Stimulated activated naive B cell treated with anti-CD40 and anti-IgM and Interleukin-4, amounts not matched to agents 10 μg/mL and 1 μg/mL and 100 μg/mL, for 72 hours (primary cell): ENCODE data around the gene DDIT4.
"Not testable (repeated sequence)": the region's sequence is repeated elsewhere in the genome, so short reads cannot be mapped to it uniquely, and the experiment has no call there.

Experiments used
- ATAC-seq, 2 donors: fragments of 150-1000 bp; cut with Tn5 transposase; replicated peaks; 2 replicates each; pipeline ENCODE4 v1.10.0; 2021; ENCODE audit warnings: moderate library complexity in 1 of 2
- DNase-seq: peaks from one replicate; pipeline ENCODE4 v3.0.0; 2021
- H3K27ac Mint-ChIP-seq: one replicate; pipeline ENCODE4 v1.8.0; 2022; ENCODE audit warnings: mild to moderate bottlenecking, mixed read lengths
- H3K27me3 Mint-ChIP-seq, 2 donors: one replicate each; pipeline ENCODE4 v1.8.0; 2022; ENCODE audit warnings: mixed read lengths in 2 of 2
- H3K36me3 Mint-ChIP-seq, 2 donors: one replicate each; pipeline ENCODE4 v1.8.0; 2022; ENCODE audit warnings: mixed read lengths in 2 of 2, mild to moderate bottlenecking in 1 of 2
- H3K4me1 Mint-ChIP-seq, 2 donors: one replicate each; pipeline ENCODE4 v1.8.0; 2022; ENCODE audit warnings: mixed read lengths in 2 of 2, mild to moderate bottlenecking in 1 of 2
- H3K4me3 Mint-ChIP-seq, 2 donors: one replicate each; pipeline ENCODE4 v1.8.0; 2022; ENCODE audit warnings: mild to moderate bottlenecking in 2 of 2, mixed read lengths in 2 of 2, moderate library complexity in 1 of 2
- H3K9me3 Mint-ChIP-seq, 2 donors: one replicate each; pipeline ENCODE4 v1.8.0; 2022; ENCODE audit warnings: mixed read lengths in 2 of 2, mild to moderate bottlenecking in 1 of 2

The DDIT4 gene

DNA sequence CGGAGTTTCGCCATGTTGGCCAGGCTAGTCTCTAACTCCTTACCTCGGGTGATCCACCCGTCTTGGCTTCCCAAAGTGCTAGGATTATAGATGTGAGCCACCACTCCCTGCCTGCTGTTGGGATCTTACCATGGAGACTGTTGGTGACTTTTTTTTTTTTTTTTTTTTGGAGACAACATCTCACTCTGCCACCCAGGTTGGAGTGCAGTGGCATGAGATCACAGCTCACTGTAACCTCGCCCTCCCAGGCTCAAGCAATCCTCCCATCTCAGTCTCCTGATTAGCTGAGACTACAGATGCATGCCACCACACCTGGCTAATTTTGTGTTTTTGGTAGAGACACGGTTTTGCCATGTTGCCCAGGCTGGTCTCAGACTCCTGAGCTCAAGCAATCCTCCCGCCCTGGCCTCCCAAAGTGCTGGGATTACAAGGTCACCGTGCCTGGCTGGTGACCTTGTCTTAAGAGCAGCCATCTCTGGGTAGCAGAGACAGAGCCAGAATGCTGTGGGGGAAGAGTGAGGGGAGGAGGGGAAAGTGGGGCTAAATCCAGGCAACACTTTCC lies 32.0 kb upstream of the DDIT4 start:
- no peak for DNase-seq
- H3K9me3 Mint-ChIP-seq = no peaks in the 10 kb centered on the region
- no peaks in the 10 kb centered on the region for H3K27me3 Mint-ChIP-seq
- H3K36me3 Mint-ChIP-seq = peaks cover 5 to 9% of the 10 kb centered on the region in 2 donors
- no peak for ATAC-seq
- H3K27ac Mint-ChIP-seq = peak overlapping the region; percentile 91
- peaks cover 45 to 83% of the 10 kb centered on the region in 2 donors for H3K4me1 Mint-ChIP-seq
- H3K4me3 Mint-ChIP-seq = peak overlapping the region in 1 of 2 donors; percentile 39

DNA sequence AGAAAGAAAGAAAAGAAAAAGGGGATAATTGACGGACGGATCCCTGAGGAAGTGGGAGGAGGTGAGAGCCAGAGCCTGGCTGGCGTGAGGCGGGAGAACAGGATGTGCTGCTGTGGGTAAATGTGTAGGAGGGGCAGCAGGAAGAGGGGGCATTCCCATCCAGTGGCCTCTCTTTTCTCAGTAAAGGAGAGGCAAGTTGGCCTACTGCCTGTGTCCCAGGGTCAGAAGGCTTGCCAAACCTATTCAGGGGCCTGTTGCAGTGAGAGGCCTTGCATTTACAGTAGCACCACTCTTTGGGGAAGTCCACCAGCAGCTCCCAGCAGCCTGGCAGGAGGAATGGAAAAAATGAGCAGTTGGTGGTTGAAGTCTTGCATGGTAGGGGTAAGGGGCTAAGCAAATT lies 31.0 kb upstream of the DDIT4 start:
- Mint-ChIP-seq H3K36me3 (peaks cover 0 to 5% of the 10 kb centered on the region in 2 donors), H3K27ac (peak overlapping the region; percentile 84), H3K27me3 (no peaks in the 10 kb centered on the region), H3K4me1 (peaks cover 45 to 91% of the 10 kb centered on the region in 2 donors), H3K9me3 (no peaks in the 10 kb centered on the region), H3K4me3 (peak overlapping the region; percentile 2 to 32)
- peak; percentile 75 to 76 for ATAC-seq
- DNase-seq = peak; percentile 66

DNA sequence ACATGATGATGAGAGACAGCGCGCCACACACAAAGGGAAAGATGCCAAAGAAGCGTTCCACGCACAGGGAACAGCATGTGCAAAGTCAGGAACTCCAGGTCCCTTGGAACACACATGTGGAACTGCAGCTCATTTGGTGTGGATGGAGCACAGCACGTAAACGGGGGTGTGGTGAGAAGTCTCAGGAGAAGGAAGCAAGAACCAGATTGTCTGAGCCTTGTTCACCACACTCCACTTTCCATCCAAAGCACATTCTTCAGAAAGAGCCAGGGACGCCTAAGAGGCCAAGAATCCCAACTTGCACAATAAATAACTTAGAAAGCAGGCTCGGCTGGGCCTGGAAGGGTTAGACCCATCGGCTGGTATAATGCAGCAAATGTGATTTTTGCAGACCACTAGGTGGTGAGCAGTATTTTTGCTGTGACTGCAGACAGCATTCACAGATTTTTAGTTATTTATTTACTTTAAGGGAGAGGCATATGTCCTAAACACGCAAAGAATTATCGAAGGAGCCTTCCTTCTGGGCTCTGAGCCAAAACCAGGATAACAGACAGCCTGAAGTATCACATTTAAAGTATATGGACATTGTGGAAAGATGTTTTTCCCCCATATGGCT lies 29.8 kb upstream of the DDIT4 start:
- Mint-ChIP-seq H3K27me3 (no peaks in the 10 kb centered on the region), H3K27ac (peak overlapping the region; percentile 42), H3K4me3 (no peak overlapping the region), H3K9me3 (no peaks in the 10 kb centered on the region), H3K36me3 (peaks cover 0 to 5% of the 10 kb centered on the region in 2 donors), H3K4me1 (peaks cover 53 to 97% of the 10 kb centered on the region in 2 donors)
- ATAC-seq = no peak
- DNase-seq = no peak

DNA sequence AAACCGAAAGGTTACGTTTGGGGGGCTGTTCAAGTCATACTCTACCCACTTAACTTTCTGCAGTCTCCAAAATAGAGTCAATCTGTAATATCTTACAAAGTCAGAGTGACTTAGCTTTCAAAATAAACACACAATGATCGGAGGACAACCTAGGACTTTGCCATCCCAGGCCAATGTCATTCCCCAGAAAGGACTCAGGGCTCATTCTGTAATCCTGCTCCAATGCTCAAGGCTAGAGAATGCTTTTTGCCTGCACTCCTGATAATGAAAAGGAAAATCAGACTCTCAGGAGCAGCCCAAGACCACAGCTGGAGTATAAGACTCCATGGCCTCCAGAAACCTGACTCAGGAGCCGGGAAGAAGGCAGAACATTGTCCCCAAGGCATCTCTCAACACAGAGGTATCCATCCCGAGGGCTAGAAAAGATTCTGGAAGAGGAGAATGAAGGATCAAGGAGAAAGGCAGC lies 29.1 kb upstream of the DDIT4 start:
- H3K27ac Mint-ChIP-seq = peak overlapping the region; percentile 42
- H3K27me3 Mint-ChIP-seq = no peaks in the 10 kb centered on the region
- ATAC-seq (no peak), DNase-seq (no peak)
- peaks cover 53 to 95% of the 10 kb centered on the region in 2 donors for H3K4me1 Mint-ChIP-seq
- peaks cover 0 to 3% of the 10 kb centered on the region in 2 donors for H3K36me3 Mint-ChIP-seq
- H3K9me3 Mint-ChIP-seq = no peaks in the 10 kb centered on the region
- H3K4me3 Mint-ChIP-seq = no peak overlapping the region

DNA sequence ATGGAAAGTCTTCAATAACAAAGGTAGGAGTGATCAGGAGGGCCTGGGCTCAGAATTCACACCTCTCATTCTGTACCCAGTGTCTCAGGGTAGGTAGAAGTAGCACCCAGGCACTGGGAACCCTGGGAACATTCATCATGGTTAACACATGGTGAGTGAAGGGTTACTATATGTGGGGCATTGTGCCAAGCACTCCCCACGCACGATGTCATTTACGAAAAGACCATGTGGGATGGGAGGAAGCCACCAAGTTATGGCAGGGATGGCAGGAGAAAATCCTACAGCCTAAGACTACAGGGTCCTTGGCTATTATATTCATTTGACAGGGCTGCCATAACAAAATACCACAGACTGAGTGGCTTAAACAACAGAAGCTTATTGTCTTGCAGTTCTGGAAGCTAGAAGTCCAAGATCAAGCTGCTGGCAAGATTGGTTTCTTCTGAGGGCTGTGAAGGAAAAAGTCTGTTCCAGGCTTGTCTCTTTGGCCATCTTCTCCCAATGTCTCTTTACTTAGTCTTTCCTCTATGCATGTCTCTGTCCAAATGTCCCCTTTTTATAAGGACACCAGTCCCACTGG lies 27.7 kb upstream of the DDIT4 start:
- Mint-ChIP-seq H3K27ac (peak overlapping the region; percentile 62), H3K36me3 (no peaks in the 10 kb centered on the region), H3K9me3 (no peaks in the 10 kb centered on the region), H3K4me1 (peaks cover 55 to 92% of the 10 kb centered on the region in 2 donors), H3K27me3 (no peaks in the 10 kb centered on the region), H3K4me3 (no peak overlapping the region)
- no peak for ATAC-seq
- DNase-seq = no peak

DNA sequence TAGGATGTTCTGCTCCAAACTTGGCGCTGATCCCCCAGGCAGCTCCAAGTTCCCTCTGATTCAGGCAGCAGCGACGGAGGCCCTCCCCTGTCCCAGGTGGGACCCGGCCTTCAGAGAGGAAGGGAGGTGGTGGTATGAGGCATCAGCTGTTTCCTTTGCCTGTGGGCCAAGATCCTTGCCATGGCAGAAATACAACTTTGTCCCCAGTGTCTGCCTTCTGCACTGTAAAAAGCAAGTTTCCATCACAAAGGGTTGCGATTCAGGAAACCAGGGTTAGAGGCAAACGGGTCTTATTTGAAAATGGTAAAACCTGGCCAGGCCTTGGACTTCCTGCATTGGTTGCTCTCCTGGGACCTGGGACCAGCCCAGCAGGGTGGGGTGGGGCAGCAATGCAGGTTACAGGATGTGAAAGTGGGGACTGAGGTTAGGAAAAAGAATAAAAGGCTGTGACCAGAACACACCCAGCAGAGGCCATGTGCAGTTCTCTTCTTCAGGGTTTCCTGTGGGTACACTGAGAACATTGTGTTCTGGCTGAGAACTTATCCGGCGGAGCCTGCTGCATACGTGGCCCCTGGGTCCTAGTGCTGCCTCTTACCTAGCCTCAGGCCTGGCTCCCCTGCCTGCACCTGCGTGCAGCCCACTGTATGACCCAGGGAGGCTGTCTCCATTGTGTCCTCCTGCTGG lies 25.1 kb upstream of the DDIT4 start:
- Mint-ChIP-seq H3K4me1 (peaks cover 49 to 89% of the 10 kb centered on the region in 2 donors), H3K9me3 (no peaks in the 10 kb centered on the region), H3K27ac (peak overlapping the region; percentile 96), H3K4me3 (peak overlapping the region; percentile 74 to 77), H3K27me3 (no peaks in the 10 kb centered on the region), H3K36me3 (no peaks in the 10 kb centered on the region)
- DNase-seq (peak; percentile 85), ATAC-seq (peak; percentile 87 to 88)

DNA sequence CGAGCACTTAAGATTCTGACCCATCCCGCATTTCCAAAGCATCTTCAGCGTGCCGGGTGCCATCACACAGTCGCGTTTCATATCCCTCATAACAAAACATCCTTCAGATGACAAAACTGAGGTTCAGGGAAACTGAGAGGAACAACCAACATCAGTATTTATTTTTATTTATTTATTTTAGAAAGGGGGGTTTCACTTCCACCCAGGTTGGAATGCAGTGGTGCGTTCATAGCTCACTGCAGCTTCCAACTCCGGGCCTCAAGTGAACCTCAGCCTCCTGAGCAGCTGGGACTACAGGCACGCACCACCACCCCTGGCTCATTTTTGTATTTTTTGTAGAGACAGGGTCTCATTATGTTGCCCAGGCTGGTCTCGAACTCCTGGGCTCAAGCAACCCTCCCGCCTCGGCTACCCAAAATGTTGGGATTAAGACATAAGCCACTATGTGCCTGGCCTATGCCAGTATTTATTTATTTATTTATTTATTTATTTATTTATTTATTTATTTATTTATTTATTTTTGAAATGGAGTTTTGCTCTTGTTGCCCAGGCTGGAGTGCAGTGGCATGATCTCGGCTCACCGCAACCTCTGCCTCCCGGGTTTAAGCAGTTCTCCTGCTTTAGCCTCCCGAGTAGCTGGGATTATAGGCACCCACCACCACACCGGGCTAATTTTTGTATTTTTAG lies 24.4 kb upstream of the DDIT4 start:
- Mint-ChIP-seq H3K4me1 (peaks cover 45 to 84% of the 10 kb centered on the region in 2 donors), H3K27ac (peak overlapping the region; percentile 96)

DNA sequence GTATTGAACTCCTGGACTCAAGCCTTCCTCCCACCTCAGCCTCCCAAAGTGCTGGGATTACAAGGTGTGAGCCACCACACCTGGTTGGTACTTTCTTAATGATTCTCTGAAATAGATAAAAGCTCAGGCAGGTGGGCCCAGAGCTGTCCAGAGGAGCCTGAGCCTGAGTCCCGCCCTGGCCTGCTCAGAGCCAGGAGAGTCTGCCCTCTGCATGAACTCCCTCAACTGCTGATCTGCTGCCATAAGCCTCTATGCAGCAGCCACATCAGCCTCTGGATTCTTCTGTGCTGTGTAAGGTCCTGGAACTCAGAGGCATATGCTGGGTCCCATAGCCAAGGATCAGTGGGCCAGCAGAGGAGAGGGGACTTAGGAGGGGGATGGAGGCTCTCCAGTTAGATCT lies 23.1 kb upstream of the DDIT4 start:
- no peak for ATAC-seq
- H3K4me3 Mint-ChIP-seq = peak overlapping the region in 1 of 2 donors; percentile 44
- no peaks in the 10 kb centered on the region for H3K9me3 Mint-ChIP-seq
- H3K36me3 Mint-ChIP-seq = no peaks in the 10 kb centered on the region
- H3K4me1 Mint-ChIP-seq = peaks cover 45 to 84% of the 10 kb centered on the region in 2 donors
- no peak for DNase-seq
- no peaks in the 10 kb centered on the region for H3K27me3 Mint-ChIP-seq
- H3K27ac Mint-ChIP-seq = no peak overlapping the region

More for the DNA sequence above, 24.4 kb upstream of the DDIT4 start:
- H3K9me3 Mint-ChIP-seq, DNase-seq, H3K27me3 Mint-ChIP-seq, H3K36me3 Mint-ChIP-seq: not testable (repeated sequence)
- peak; percentile 9 to 22 for ATAC-seq
- H3K4me3 Mint-ChIP-seq = peak overlapping the region; percentile 74 to 77

DNA sequence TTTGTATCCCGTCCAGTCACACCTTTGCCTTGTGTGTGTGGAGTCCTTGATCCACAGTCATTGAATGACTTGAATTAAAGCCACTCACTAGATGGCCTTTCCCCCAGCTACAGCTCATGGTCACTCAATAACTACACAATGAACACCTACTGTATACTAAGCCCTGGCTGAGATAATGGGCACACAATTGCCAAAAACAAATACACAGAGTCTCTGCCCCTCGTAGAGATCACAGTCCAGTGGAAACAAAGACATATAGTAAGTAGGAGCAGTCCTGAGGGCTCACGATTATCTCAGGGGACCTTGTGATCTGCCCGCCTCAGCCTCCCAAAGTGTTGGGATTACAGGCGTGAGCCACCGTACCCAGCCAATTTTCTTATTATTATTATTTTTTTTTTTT lies 22.1 kb upstream of the DDIT4 start:
- Mint-ChIP-seq H3K27me3 (no peaks in the 10 kb centered on the region), H3K27ac (peak overlapping the region; percentile 14), H3K9me3 (no peaks in the 10 kb centered on the region), H3K4me1 (peaks cover 44 to 83% of the 10 kb centered on the region in 2 donors), H3K36me3 (no peaks in the 10 kb centered on the region), H3K4me3 (no peak overlapping the region)
- ATAC-seq = no peak
- no peak for DNase-seq

DNA sequence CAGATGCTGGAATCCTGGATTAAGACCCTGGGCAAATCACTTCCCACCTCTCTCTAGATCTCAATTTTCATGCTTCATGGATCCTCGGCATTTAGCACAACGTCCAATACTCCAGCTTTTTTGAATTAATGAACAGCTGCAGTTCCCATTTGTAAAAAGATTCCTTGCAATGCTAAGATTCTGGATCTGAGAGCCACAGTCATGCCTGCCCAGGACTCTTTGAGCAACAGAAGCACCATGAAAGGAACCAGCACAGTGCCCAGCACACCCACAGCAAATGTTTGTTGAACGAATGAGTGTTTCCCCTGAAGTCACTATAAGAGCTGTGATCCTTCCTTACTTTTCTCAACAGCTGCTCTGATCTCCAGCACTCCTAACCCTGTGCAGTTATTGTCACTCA lies 20.8 kb upstream of the DDIT4 start:
- no peaks in the 10 kb centered on the region for H3K27me3 Mint-ChIP-seq
- no peaks in the 10 kb centered on the region for H3K36me3 Mint-ChIP-seq
- no peak for DNase-seq
- H3K27ac Mint-ChIP-seq = peak overlapping the region; percentile 20
- no peak for ATAC-seq
- peaks cover 48 to 82% of the 10 kb centered on the region in 2 donors for H3K4me1 Mint-ChIP-seq
- no peak overlapping the region for H3K4me3 Mint-ChIP-seq
- no peaks in the 10 kb centered on the region for H3K9me3 Mint-ChIP-seq

DNA sequence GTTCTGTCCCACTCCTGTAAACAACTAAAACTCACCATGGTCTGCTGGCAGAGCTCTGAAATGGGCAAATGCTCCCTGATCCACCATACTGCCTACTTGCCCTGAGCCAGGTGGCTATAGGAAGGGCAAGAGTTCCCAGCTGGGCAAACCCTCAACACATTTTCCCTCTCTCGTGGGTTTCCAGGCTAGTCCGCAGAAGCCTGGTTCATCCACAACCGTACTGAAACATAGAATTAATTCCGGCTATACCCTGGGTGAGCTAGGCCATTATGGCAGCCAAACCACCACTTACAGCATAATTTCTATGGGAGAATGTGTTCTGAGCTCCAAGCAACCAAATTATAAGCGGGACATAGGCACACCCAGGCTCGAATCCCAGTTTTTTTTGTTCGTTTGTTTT lies 20.1 kb upstream of the DDIT4 start:
- no peaks in the 10 kb centered on the region for H3K36me3 Mint-ChIP-seq
- peak overlapping the region; percentile 22 for H3K27ac Mint-ChIP-seq
- H3K9me3 Mint-ChIP-seq = no peaks in the 10 kb centered on the region
- H3K27me3 Mint-ChIP-seq = no peaks in the 10 kb centered on the region
- no peak overlapping the region for H3K4me3 Mint-ChIP-seq
- peaks cover 45 to 80% of the 10 kb centered on the region in 2 donors for H3K4me1 Mint-ChIP-seq
- DNase-seq (no peak), ATAC-seq (no peak)

DNA sequence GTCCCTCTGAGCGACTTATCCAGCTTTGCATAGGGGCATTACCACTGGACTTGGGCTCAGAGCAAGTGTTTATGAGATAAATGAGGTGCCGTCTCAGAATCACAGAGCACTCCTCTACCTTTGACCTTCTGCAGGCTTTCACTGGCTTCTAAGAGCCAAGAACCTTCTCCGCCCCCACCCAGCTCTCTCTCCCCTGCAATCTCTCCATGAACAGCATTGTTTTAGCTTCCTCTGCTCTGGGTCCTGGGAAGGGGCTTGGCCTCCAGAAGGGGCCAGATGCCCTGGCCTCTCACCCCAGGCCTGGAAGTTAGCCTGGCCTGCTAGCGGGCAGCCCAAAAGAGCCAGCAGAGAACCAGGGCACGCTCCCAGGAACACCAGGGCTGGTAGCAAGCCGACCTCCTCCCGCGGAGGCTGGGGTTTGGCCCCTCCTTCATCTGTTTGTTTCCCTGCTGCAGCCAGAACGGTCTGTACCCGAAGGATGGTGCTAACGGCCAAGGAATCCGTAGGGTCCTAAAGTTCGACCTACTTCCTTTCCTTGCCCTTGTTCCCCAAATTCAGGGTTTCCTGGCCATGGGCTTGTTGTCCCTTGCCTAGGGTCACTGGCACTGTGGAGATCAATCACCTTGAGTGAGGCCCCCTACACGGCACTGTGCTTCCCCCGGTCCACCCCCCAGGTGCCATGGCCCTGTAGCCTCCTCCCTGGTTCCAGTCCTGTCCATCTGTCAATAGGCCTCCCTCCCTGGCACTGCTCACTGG lies 18.7 kb upstream of the DDIT4 start:
- Mint-ChIP-seq H3K4me3 (peak overlapping the region; percentile 61 to 75), H3K27ac (peak overlapping the region; percentile 72), H3K9me3 (no peaks in the 10 kb centered on the region), H3K27me3 (no peaks in the 10 kb centered on the region), H3K36me3 (no peaks in the 10 kb centered on the region), H3K4me1 (peaks cover 51 to 82% of the 10 kb centered on the region in 2 donors)
- DNase-seq (no peak), ATAC-seq (peak; percentile 30 to 33)

DNA sequence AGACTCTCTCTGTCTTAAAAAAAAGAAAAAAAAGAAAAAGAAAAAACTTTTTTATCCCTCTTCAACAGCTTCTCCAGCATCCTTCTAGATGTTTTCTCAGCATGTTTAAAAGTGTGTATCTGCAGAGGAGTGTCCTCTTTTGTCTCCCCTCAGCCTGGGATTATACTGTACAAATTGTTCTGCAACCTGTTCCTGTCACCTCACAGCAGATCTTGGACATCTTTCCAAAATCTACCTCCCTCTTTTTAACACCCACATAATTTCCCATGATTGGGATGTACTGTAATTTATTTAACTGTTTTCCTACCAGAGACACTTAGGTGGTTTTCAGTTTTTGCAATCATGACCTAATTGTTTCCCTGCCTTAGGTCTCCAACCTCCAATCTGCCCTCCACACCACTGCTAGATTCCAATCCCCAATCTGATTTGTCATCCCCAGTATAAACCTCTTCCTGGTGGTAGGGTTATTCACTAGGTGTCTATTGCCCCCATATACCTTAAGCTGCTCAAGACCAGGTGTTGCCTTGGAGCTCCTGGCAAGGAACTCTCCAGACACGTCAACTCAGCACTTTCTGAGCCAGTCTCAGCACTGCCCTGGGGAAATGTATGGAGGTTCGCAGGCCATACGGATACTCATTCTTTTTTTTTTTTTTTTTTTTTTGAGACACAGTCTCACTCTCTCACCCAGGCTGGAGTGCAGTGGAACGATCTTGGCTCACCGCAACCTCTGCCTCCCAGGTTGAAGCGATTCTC lies 17.6 kb upstream of the DDIT4 start:
- Mint-ChIP-seq H3K27me3 (no peaks in the 10 kb centered on the region), H3K36me3 (no peaks in the 10 kb centered on the region), H3K4me1 (peaks cover 55 to 85% of the 10 kb centered on the region in 2 donors), H3K9me3 (no peaks in the 10 kb centered on the region), H3K27ac (peak overlapping the region; percentile 68), H3K4me3 (no peak overlapping the region)
- ATAC-seq (no peak), DNase-seq (no peak)
